ENCODE measurements around the gene TRAPPC2B.
"Not testable (repeated sequence)": the region's sequence is repeated elsewhere in the genome, so short reads cannot be mapped to it uniquely, and the experiment has no call there.

TRAPPC2B gene

GRCh38 chr19:57362997-57363687, at the start of gene TRAPPC2B, which contains the start of gene ZNF547:
Gene TRAPPC2B, plus strand, starts transcription at chr19:57363551. Its CDS starts 1,283 bp downstream, at chr19:57364834.
Gene ZNF547, plus strand, starts transcription at chr19:57363551. Its CDS starts 5,005 bp downstream, at chr19:57368556.
- peak; percentile 99 for FAIRE-seq

- no peak for FAIRE-seq
Measured at GRCh38 chr19:57314146-57314545, 49.2 kb upstream of the TRAPPC2B start.

GRCh38 chr19:57317503-57317902, 45.8 kb upstream of the TRAPPC2B start:
- FAIRE-seq = no peak

DNA sequence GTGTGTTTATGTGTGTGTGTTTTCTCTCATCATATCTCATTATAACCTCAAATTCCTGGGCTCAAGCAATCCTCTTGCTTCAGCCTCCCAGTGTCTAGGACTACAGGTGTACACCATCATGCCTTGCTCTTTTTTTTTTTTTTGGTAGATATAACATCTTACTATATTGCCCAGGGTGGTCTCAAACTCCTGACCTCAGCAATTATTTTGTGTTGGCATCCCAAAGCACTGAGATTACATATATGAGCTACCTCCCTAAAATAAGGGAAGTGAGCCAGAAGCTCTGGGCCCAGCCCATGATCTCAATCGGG, 43.5 kb upstream of the TRAPPC2B start:
- FAIRE-seq = no peak

DNA sequence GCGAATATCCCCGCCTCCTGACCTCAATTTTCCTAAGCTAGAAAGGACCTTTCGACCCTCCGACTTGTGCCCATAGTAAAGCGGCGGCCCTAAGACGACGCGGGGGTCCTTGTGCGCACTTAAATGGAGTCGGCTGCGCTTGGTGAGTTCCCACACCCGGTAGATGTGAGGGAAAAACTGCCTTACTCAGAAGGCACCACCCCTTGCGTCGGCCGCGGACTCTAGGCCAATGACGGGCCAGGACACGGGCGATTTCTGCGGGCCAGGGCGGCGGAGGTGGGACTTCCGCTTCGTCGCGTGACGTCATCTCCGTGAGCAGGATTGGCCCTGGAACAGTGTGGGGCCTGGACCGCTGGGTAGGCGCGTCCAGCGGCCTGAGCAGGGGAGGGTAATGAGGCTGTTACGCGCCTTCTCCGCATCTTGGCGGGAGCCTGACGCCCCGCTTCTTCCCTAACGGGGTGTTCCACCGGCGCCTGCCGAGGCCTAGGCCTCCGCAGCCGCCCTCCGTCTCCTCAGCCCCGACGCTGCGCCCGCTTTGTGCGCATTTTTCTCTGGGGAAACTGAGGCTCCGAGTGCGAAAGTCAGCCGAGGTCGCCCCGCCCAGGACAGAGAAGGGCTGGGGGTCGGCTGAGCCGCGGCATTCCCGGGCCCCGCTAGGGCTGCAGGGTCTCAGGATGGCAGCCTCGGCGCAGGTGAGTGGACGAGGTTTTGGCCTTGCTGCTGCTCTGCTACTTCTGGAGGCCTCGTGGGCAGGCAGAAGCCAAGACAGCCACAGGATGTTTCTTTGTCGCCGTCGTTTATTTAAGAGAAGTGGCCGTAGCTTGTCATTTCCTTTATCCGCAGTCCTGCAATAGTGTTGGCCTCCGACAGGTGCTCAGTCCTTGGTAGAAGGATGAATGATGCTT, 42.9 kb upstream of the TRAPPC2B start, which contains the start of gene ZNF543:
TSS of gene ZNF543 (plus strand) at position 293 of the 905 bp plus-strand sequence. CDS start at position 675, 382 bp downstream.
- peak; percentile 91 for FAIRE-seq

DNA sequence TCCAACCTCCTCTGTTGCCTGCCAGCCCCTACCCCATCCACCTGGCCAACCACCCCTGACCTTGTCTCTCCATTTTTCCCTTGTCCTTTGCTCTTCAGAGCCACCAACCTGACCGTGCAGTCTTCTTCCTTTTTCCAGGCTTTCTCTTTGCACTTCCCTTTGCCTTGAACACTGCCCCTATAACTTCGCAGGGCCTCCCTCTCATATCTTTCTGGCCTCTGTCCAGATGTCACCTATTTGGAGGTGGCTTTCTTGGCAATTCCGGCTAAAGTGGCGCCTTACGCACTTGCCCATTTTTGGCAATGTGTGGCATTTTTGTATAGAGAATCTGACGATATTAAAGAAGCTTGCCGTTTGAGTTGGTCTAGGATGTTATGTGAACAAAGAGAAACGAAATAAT, 42.2 kb upstream of the TRAPPC2B start:
- FAIRE-seq = no peak

- FAIRE-seq = no peak
Measured at GRCh38 chr19:57321751-57322150, 41.6 kb upstream of the TRAPPC2B start.

GRCh38 chr19:57324992-57325391, 38.4 kb upstream of the TRAPPC2B start:
- no peak for FAIRE-seq

DNA sequence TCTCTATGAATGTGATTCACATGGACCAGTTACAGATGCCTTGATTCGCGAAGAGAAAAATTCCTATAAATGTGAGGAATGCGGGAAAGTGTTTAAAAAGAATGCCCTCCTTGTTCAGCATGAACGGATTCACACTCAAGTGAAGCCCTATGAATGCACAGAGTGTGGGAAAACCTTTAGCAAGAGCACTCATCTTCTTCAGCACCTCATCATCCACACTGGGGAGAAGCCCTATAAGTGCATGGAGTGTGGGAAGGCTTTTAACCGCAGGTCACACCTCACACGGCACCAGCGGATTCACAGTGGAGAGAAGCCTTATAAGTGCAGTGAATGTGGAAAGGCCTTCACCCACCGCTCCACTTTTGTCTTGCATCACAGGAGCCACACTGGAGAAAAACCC, 35.4 kb upstream of the TRAPPC2B start:
- no peak for FAIRE-seq

GRCh38 chr19:57334191-57334590, 29.2 kb upstream of the TRAPPC2B start:
- FAIRE-seq = no peak

GRCh38 chr19:57338877-57339276, 24.5 kb upstream of the TRAPPC2B start:
- no peak for FAIRE-seq

DNA sequence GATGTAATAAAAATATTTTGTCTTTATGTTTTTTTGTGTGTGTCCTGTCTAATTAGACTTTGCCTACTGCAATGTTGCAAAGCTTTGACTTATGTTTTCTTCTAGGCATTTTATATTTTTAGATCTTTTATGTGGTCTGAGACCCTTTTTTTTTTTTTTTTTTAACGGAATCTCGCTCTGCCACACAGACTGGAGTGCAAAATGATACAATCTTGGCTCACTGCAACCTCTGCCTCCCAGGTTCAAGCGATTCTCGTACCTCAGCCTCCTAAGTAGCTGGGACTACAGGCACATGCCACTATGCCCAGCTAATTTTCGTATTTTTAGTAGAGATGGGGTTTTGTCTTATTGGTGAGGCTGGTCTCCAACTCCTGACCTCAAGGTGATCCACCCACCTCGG, 20.8 kb upstream of the TRAPPC2B start:
- no peak for FAIRE-seq

DNA sequence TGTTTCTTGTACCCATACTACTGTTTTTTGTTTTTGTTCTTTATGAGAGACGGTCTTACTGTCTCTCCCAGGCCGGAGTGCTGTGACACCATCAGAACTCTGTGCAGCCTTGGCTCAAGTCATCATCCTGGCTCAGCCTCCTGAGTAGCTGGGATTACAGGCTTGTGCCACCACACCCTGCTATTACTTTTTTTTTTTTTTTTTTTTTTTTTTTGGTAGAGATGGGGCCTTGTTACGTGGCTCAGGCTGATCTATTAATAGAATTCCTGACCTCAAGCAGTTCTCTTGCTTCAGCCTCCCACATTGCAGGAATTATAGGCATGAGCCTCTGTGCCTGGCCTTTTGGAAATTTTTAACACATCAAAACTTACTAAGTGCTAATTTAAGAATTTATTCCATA, 15.2 kb upstream of the TRAPPC2B start:
- FAIRE-seq = no peak

GRCh38 chr19:57350877-57351805, 12.2 kb upstream of the TRAPPC2B start, which contains the start of gene ZNF304:
Gene ZNF304, plus strand, starts transcription at chr19:57351271. Its CDS starts 394 bp downstream, at chr19:57351665.
- FAIRE-seq = peak; percentile 95

DNA sequence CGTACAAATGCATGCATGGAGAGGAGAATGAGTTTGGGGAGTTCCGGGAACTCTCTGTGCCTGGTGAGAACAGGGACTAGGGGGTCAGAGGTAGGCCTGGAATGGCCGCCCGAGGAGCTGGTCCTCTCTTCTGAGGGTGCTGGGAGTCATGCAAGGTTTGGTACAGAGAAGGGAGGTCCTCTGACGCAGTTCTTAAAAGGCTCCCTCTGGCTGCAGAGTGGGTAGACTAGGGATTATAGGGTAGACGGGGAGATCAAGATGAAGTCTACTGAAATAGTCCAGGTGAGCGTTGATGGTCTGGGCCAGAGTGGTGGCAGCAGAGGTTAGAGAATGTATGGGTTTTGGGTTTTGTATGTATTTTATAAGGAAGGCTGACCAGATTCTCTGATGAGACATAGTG, 11.5 kb upstream of the TRAPPC2B start:
- no peak for FAIRE-seq

- FAIRE-seq = no peak
Measured at GRCh38 chr19:57355916-57356315, 7.4 kb upstream of the TRAPPC2B start.

- no peak for FAIRE-seq
Measured at GRCh38 chr19:57357406-57357805, 5.9 kb upstream of the TRAPPC2B start.

DNA sequence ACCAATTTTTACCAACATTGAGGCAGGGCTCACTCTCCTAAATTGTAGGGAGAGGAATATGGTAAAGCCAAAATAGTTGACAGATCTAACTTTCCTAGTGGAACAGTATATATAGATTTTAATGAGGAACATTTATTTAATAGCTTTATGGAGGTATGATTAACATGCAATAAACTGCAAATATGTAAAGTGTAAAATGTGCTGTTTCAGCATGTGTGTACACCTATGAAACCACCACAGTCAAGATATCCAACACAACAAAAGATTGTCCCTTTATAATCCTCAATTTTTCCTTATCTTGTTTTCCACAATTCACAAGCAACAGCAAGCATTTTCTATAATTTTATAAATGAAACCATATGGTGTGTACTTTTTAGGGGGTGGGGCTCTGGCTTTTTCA, 4.1 kb upstream of the TRAPPC2B start:
- FAIRE-seq = no peak

- no peak for FAIRE-seq
Measured at GRCh38 chr19:57362419-57362818, 932 bp upstream of the TRAPPC2B start.

- FAIRE-seq = no peak
Measured at GRCh38 chr19:57363688-57364181, 384 bp downstream of the TRAPPC2B start.

- no peak for FAIRE-seq
Measured at GRCh38 chr19:57366776-57367175, 3.4 kb downstream of the TRAPPC2B start.

DNA sequence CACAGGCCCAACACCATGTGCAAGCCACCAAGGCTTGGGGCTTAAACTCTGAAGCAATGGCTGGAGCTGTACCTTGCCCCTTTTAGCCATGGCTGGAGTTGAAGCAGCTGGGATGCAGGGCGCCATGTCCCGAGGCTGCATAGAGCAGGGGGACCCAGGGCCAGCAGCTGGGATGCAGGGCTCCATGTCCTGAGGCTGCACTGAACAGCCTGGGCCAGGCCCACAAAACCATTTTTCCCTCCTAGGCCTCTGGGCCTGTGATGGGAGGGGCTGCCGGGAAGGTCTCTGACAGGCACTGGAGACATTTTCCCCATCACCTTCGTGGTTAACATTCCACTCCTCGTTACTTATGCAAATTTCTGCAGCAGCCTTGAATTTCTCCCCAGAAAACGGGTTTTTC, 10.8 kb downstream of the TRAPPC2B start:
- FAIRE-seq = no peak

- not testable (repeated sequence) for FAIRE-seq
Measured at GRCh38 chr19:57374647-57375046, 11.3 kb downstream of the TRAPPC2B start.
